Type B pancreatic cell (in vitro differentiated cells): Measurements from ENCODE around the gene MAFB. TPM values are rescaled to one million over a fixed set of nuclear protein-coding genes. Genes with fewer than 3 reads are reported as not detected.
A peak's percentile ranks its signal among the peaks of the same experiment; 100 is the strongest.

Experiments used
- DNase-seq: peaks from one replicate; pipeline ENCODE4 v3.0.0; 2021; ENCODE audit warnings: mixed read lengths; ENCODE audit not compliant: unreplicated experiment; ENCODE audit errors: extremely low spot score
- H3K27ac Mint-ChIP-seq: 2 replicates; pipeline ENCODE4 v1.8.0; 2021; ENCODE audit warnings: mild to moderate bottlenecking, mixed read lengths
- H3K27me3 Mint-ChIP-seq: 2 replicates; pipeline ENCODE4 v1.8.0; 2021; ENCODE audit warnings: mixed read lengths
- H3K36me3 Mint-ChIP-seq: 2 replicates; pipeline ENCODE4 v1.8.0; 2021; ENCODE audit warnings: mixed read lengths
- H3K4me1 Mint-ChIP-seq: one replicate; pipeline ENCODE4 v1.8.0; 2021; ENCODE audit warnings: mixed read lengths; ENCODE audit not compliant: unreplicated experiment
- H3K4me3 Mint-ChIP-seq: 2 replicates; pipeline ENCODE4 v1.8.0; 2021; ENCODE audit warnings: mild to moderate bottlenecking, mixed read lengths
- H3K9me3 Mint-ChIP-seq: 2 replicates; pipeline ENCODE4 v1.8.0; 2021; ENCODE audit warnings: mixed read lengths
- total RNA-seq: library from RNA; stranded (reverse); gene quantifications from 2 replicates; pipeline ENCODE4 v1.2.1, GENCODE V29; 2021; ENCODE audit warnings: low replicate concordance
- TF ChIP-seq, protein P1 (sequence below): fragments of 200-600 bp; sonication (generic); conservative IDR thresholded peaks from 2 replicates; pipeline ENCODE4 v1.5.0; 2021; ENCODE audit warnings: antibody characterized with exemption, mild to moderate bottlenecking

MAFB gene
- total RNA-seq, 1 donor from 2014 or later: 114 TPM

DNA sequence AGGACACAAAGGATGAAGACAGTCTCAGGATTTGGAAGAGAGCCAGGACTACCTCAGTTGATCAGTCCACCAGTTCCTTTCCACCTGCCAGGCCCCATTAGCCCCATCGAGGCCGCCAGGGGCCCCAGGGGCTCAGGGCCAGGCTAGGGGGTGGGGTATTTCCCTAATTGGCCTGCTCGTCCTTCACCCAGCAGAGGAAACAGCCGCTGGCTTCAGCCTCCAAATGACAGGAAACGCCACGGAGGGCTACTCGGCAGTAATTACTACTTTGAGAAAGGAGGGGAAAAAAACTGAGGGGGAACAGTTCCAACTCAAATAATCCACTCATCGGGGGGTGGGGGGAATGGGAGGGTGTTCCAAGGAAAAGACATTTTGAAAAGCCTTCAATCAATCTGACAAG is 42.7 kb downstream of the MAFB start:
- H3K9me3 Mint-ChIP-seq: no peaks in the 10 kb centered on the region
- H3K27me3 Mint-ChIP-seq: no peaks in the 10 kb centered on the region
- no peak for DNase-seq
- TF ChIP-seq, protein P1, sequence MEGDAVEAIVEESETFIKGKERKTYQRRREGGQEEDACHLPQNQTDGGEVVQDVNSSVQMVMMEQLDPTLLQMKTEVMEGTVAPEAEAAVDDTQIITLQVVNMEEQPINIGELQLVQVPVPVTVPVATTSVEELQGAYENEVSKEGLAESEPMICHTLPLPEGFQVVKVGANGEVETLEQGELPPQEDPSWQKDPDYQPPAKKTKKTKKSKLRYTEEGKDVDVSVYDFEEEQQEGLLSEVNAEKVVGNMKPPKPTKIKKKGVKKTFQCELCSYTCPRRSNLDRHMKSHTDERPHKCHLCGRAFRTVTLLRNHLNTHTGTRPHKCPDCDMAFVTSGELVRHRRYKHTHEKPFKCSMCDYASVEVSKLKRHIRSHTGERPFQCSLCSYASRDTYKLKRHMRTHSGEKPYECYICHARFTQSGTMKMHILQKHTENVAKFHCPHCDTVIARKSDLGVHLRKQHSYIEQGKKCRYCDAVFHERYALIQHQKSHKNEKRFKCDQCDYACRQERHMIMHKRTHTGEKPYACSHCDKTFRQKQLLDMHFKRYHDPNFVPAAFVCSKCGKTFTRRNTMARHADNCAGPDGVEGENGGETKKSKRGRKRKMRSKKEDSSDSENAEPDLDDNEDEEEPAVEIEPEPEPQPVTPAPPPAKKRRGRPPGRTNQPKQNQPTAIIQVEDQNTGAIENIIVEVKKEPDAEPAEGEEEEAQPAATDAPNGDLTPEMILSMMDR: no peak
- no peaks in the 10 kb centered on the region for H3K36me3 Mint-ChIP-seq
- H3K4me3 Mint-ChIP-seq: peak overlapping the region; percentile 45
- H3K27ac Mint-ChIP-seq: no peak overlapping the region
- peaks cover 38% of the 10 kb centered on the region for H3K4me1 Mint-ChIP-seq

DNA sequence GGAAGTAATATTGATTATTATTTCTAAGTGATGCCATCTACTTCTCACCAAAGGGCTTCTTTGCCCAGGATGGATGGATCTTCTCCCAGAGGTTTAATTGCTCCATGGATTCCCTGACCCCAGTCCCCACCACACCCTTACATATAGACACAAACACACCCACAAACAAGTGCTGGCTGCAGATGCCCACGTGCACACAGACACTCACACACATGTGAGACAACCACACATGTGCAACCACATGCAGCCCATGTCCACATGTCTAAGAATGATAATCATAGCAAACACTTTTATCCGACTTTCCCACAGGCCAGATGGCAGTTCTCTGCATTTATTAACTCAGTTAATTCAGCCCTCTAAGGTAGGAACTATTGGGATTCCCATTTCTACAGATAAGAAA is 44.2 kb downstream of the MAFB start:
- H3K36me3 Mint-ChIP-seq: no peaks in the 10 kb centered on the region
- H3K4me1 Mint-ChIP-seq: peaks cover 28% of the 10 kb centered on the region
- H3K27ac Mint-ChIP-seq: no peak overlapping the region

DNA sequence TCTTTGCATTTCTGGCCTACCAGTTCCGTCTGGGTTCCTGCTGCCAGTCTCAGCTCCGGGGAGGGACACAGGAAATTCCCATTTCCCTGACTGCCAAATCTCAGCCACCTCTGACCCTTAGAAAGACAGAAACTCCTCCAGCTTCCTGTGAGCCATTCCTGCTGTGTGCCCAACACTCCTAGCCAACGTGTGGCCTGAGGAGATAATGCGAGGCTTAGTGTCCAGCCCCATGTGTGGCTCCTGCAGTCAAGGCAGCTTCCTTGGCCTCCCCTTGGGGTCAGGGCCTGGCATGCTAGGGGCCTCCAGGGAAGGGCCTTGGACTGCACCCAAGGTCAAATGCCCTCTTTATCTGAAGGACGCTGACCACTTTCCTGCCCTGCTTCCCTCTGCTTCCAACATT is 45.1 kb downstream of the MAFB start:
- Mint-ChIP-seq H3K27ac (no peak overlapping the region), H3K4me1 (peaks cover 27% of the 10 kb centered on the region), H3K27me3 (peaks cover 5% of the 10 kb centered on the region), H3K4me3 (no peak overlapping the region), H3K36me3 (no peaks in the 10 kb centered on the region), H3K9me3 (no peaks in the 10 kb centered on the region)
- no peak for DNase-seq
- TF ChIP-seq, protein P1: no peak

More for the DNA sequence above, 44.2 kb downstream of the MAFB start:
- TF ChIP-seq, protein P1: no peak
- no peaks in the 10 kb centered on the region for H3K9me3 Mint-ChIP-seq
- no peak for DNase-seq
- no peaks in the 10 kb centered on the region for H3K27me3 Mint-ChIP-seq
- no peak overlapping the region for H3K4me3 Mint-ChIP-seq

DNA sequence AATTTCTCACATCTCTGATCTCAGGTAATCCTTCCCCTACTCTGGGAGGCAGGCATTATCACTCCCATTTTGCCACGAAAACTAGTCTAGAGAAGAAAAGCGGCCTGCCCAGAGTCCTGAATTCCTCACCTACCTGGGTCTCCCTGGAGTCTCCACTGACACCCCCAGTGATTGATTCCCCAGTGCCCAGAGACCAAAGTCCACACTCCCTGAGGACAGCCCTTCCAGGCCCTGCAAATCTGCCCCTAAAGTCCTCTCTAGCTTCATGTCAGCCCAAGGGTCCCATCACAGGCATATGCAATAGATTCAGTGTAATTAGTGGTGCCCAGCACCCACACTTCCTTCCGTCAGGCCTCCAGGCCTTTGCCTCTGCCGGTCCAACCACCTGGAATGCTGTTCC is 47.2 kb downstream of the MAFB start:
- H3K27ac Mint-ChIP-seq: no peak overlapping the region
- TF ChIP-seq, protein P1: no peak
- H3K9me3 Mint-ChIP-seq: peaks cover 4% of the 10 kb centered on the region
- H3K27me3 Mint-ChIP-seq: peaks cover 6% of the 10 kb centered on the region
- peaks cover 15% of the 10 kb centered on the region for H3K4me1 Mint-ChIP-seq
- DNase-seq: no peak
- no peaks in the 10 kb centered on the region for H3K36me3 Mint-ChIP-seq
- no peak overlapping the region for H3K4me3 Mint-ChIP-seq

DNA sequence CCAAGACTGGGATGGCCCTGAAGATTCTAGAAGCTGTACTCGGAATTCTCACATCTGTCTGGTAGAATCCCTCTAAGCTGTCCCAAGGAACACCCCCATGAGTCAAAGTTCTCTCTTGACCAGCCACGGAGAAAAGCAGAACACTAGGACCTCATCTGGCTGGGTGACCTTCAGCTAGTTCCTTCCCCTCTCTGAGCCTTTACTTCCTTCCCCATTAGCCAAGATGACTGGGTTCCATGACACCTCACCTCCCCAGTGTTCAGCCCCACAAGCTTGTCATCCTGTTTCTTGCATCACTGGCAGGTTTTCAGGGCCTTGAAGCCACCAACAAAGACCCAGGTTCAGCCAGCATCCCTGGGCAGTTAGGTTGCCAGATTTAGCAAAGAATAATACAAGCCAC is 47.8 kb downstream of the MAFB start:
- Mint-ChIP-seq H3K9me3 (peaks cover 4% of the 10 kb centered on the region), H3K36me3 (no peaks in the 10 kb centered on the region), H3K4me3 (no peak overlapping the region), H3K27ac (no peak overlapping the region), H3K4me1 (peaks cover 12% of the 10 kb centered on the region), H3K27me3 (peaks cover 6% of the 10 kb centered on the region)
- DNase-seq: no peak
- TF ChIP-seq, protein P1: no peak

DNA sequence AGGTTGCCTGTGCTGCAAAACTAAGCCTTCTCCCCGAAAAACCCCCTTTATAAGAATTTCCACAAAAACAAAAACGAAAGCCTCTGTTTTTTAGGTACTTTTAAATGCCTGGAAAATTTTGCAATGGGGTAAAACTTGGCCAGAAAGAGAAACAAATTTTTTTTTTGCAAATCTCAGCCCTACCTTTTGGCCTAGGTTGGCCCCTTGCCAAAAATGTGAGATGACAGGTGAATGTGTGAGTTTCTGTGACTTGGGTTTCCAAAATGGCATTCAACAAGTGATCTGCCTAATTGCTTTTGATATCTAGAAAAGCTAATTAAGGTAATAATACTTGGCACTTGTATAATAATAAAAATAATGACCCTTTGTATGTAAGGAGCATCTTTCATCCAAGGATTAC is 48.4 kb downstream of the MAFB start:
- H3K27ac Mint-ChIP-seq: no peak overlapping the region
- DNase-seq: no peak
- H3K36me3 Mint-ChIP-seq: no peaks in the 10 kb centered on the region
- H3K27me3 Mint-ChIP-seq: peaks cover 6% of the 10 kb centered on the region
- no peak overlapping the region for H3K4me3 Mint-ChIP-seq
- TF ChIP-seq, protein P1: no peak
- peaks cover 7% of the 10 kb centered on the region for H3K4me1 Mint-ChIP-seq
- peaks cover 4% of the 10 kb centered on the region for H3K9me3 Mint-ChIP-seq
